Measurements from ENCODE around the gene ZNF431. TPM values are rescaled to one million over a fixed set of nuclear protein-coding genes. Genes with fewer than 3 reads are reported as not detected.

ZNF431 gene
- total and polyA plus RNA-seq, 2 donors (not counting 1 experiment from before 2014, with no cell fraction given): 19.8 to 40.7 TPM

DNA sequence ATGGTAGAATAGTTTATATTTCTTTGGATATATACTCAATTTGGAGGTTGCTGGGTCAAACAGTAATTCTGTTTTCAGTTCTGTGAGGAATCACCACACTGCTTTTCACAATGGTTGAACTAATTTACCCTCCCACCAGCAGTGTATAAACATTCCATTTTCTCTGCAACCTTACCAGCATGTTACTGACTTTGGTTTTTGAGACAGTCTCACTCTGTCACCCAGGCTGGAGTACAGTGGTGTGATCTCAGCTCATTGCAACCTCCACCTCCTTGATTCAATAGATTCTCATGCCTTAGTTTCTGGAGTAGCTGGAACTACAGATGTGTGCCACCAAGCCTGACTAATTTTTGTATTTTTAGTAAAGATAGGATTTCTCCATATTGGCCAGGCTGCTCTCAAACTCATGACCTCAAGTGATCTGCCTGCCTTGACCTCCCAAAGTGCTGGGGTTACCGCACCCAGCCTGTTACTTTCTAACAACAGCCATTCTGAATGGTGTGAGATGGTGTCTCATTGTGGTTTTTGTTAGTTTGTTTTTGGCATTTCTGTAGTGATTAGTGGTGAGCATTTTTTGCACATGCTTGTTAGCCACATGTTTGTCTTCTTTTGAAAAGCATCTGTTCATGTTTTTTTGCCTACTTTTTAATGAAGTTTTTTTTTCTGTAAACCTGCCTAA lies 47.4 kb upstream of the ZNF431 start:
- Mint-ChIP-seq H3K9me3 (ENCODE audit: insufficient read depth) (no peaks in the 10 kb centered on the region), H3K4me1 (no peaks in the 10 kb centered on the region), H3K27ac (no peak overlapping the region), H3K4me3 (no peak overlapping the region), H3K27me3 (no peaks in the 10 kb centered on the region)
- no peak overlapping the region for H3K9ac ChIP-seq (ENCODE audit: low read length)
- no peak overlapping the region for H3K27ac ChIP-seq (ENCODE audit: low read length in 2 of 2)
- no peak overlapping the region for H2AFZ ChIP-seq (ENCODE audit: insufficient read depth, low read depth, low read length, poor library complexity, severe bottlenecking)
- TF ChIP-seq, protein P1, sequence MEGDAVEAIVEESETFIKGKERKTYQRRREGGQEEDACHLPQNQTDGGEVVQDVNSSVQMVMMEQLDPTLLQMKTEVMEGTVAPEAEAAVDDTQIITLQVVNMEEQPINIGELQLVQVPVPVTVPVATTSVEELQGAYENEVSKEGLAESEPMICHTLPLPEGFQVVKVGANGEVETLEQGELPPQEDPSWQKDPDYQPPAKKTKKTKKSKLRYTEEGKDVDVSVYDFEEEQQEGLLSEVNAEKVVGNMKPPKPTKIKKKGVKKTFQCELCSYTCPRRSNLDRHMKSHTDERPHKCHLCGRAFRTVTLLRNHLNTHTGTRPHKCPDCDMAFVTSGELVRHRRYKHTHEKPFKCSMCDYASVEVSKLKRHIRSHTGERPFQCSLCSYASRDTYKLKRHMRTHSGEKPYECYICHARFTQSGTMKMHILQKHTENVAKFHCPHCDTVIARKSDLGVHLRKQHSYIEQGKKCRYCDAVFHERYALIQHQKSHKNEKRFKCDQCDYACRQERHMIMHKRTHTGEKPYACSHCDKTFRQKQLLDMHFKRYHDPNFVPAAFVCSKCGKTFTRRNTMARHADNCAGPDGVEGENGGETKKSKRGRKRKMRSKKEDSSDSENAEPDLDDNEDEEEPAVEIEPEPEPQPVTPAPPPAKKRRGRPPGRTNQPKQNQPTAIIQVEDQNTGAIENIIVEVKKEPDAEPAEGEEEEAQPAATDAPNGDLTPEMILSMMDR (IDR thresholded peaks at IDR 0.05): no peak
- no peak for TF ChIP-seq EZH2 (IDR thresholded peaks at IDR 0.05; ENCODE audit: borderline replicate concordance, insufficient read depth, low read depth, low read length, poor library complexity, severe bottlenecking)
- POLR2A ChIA-PET: no interaction called here
- no peaks in the 10 kb centered on the region for H4K20me1 ChIP-seq (ENCODE audit: control insufficient read depth, insufficient read depth, low read length, poor library complexity, severe bottlenecking)
- H3K9me3 ChIP-seq (ENCODE audit: control extremely low read depth in 1 of 3, control insufficient read depth in 2 of 3, insufficient read depth in 1 of 3, low read length in 2 of 3): no peaks in the 10 kb centered on the region
- CTCF ChIA-PET: no interaction called here
- ATAC-seq (ENCODE audit: low read depth) (no peak), DNase-seq (no peak)
- H3K79me2 ChIP-seq (ENCODE audit: control insufficient read depth, insufficient read depth, low read length): no peaks in the 10 kb centered on the region
- no peak overlapping the region for H3K4me3 ChIP-seq (ENCODE audit: control extremely low read depth in 1 of 5, extremely low read depth in 1 of 5, insufficient read depth in 1 of 5, low read depth in 2 of 5, low read length in 4 of 5)
- intact Hi-C loops (cut with micrococcal nuclease): no loop called here
- no peaks in the 10 kb centered on the region for H3K4me1 ChIP-seq (ENCODE audit: control insufficient read depth in 2 of 2, insufficient read depth in 2 of 2, low read length in 2 of 2)
- no peak overlapping the region for H3K4me2 ChIP-seq (replicated peaks; ENCODE audit: low read depth, low read length, poor library complexity, severe bottlenecking)
- 100% methylated on average over 1 of the region's 1 CpG for WGBS (ENCODE audit: insufficient coverage)
- H3K36me3 ChIP-seq (replicated peaks in 1 of 2; ENCODE audit: control extremely low read depth in 1 of 2, control insufficient read depth in 1 of 2, extremely low read depth in 1 of 2, insufficient read depth in 2 of 2, low read length in 1 of 2): peaks cover 0 to under 1% of the 10 kb centered on the region in 2 experiments
- H3K27me3 ChIP-seq (replicated peaks in 1 of 4; ENCODE audit: control extremely low read depth in 1 of 4, control insufficient read depth in 3 of 4, insufficient read depth in 4 of 4, low read length in 3 of 4): no peaks in the 10 kb centered on the region

DNA sequence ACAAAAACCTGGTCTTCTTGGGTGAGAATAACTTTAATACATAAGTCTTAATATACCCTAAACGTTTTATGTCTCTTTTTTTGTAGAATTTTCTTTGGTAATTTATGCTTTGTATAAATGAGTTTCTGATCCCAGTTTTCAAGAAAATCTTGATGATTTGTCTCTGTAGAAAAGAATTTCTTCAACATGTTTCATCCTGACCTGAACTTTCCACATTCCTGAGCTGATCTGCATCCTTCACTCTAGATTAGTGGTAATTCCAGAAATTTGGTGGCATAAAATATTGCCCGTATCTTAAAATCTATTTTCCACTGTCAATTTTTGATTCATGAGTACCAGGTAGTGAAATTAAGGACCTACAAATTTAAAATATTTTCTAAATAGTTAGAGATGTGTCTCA lies 43.5 kb upstream of the ZNF431 start:
- no peaks in the 10 kb centered on the region for H4K20me1 ChIP-seq (ENCODE audit: control insufficient read depth, insufficient read depth, low read length, poor library complexity, severe bottlenecking)
- ChIA-PET POLR2A (interaction anchor here (0.6 kb wide), 1 partner anchor 443 kb away, joined by 3 read pairs; no protein-coding TSS in a partner anchor), CTCF (no interaction called here)
- ATAC-seq (ENCODE audit: low read depth) (no peak), DNase-seq (no peak)
- intact Hi-C loops (cut with micrococcal nuclease): no loop called here
- H3K27me3 ChIP-seq (replicated peaks in 1 of 4; ENCODE audit: control extremely low read depth in 1 of 4, control insufficient read depth in 3 of 4, insufficient read depth in 4 of 4, low read length in 3 of 4): no peaks in the 10 kb centered on the region
- no CpG with 5 or more reads among the region's 2 CpGs for WGBS (ENCODE audit: insufficient coverage)
- H3K9me3 Mint-ChIP-seq (ENCODE audit: insufficient read depth): no peaks in the 10 kb centered on the region
- H3K27me3 Mint-ChIP-seq: no peaks in the 10 kb centered on the region
- no peak overlapping the region for H3K9ac ChIP-seq (ENCODE audit: low read length)
- H3K36me3 ChIP-seq (replicated peaks in 1 of 2; ENCODE audit: control extremely low read depth in 1 of 2, control insufficient read depth in 1 of 2, extremely low read depth in 1 of 2, insufficient read depth in 2 of 2, low read length in 1 of 2): no peaks in the 10 kb centered on the region
- no peak overlapping the region for H3K4me2 ChIP-seq (replicated peaks; ENCODE audit: low read depth, low read length, poor library complexity, severe bottlenecking)
- no peak overlapping the region for H2AFZ ChIP-seq (ENCODE audit: insufficient read depth, low read depth, low read length, poor library complexity, severe bottlenecking)
- no peaks in the 10 kb centered on the region for H3K4me1 Mint-ChIP-seq
- H3K27ac ChIP-seq (ENCODE audit: low read length in 2 of 2): no peak overlapping the region
- H3K9me3 ChIP-seq (ENCODE audit: control extremely low read depth in 1 of 3, control insufficient read depth in 2 of 3, insufficient read depth in 1 of 3, low read length in 2 of 3): no peaks in the 10 kb centered on the region
- H3K4me3 Mint-ChIP-seq: no peak overlapping the region
- TF ChIP-seq, protein P1 (IDR thresholded peaks at IDR 0.05): no peak
- TF ChIP-seq EZH2 (IDR thresholded peaks at IDR 0.05; ENCODE audit: borderline replicate concordance, insufficient read depth, low read depth, low read length, poor library complexity, severe bottlenecking): no peak
- H3K27ac Mint-ChIP-seq: no peak overlapping the region
- no peak overlapping the region for H3K4me3 ChIP-seq (ENCODE audit: control extremely low read depth in 1 of 5, extremely low read depth in 1 of 5, insufficient read depth in 1 of 5, low read depth in 2 of 5, low read length in 4 of 5)
- no peaks in the 10 kb centered on the region for H3K4me1 ChIP-seq (ENCODE audit: control insufficient read depth in 2 of 2, insufficient read depth in 2 of 2, low read length in 2 of 2)
- no peaks in the 10 kb centered on the region for H3K79me2 ChIP-seq (ENCODE audit: control insufficient read depth, insufficient read depth, low read length)
